Measurements from ENCODE around the gene ZNF783.
"Not testable (repeated sequence)": the region's sequence is repeated elsewhere in the genome, so short reads cannot be mapped to it uniquely, and the experiment has no call there.

ZNF783 gene

DNA sequence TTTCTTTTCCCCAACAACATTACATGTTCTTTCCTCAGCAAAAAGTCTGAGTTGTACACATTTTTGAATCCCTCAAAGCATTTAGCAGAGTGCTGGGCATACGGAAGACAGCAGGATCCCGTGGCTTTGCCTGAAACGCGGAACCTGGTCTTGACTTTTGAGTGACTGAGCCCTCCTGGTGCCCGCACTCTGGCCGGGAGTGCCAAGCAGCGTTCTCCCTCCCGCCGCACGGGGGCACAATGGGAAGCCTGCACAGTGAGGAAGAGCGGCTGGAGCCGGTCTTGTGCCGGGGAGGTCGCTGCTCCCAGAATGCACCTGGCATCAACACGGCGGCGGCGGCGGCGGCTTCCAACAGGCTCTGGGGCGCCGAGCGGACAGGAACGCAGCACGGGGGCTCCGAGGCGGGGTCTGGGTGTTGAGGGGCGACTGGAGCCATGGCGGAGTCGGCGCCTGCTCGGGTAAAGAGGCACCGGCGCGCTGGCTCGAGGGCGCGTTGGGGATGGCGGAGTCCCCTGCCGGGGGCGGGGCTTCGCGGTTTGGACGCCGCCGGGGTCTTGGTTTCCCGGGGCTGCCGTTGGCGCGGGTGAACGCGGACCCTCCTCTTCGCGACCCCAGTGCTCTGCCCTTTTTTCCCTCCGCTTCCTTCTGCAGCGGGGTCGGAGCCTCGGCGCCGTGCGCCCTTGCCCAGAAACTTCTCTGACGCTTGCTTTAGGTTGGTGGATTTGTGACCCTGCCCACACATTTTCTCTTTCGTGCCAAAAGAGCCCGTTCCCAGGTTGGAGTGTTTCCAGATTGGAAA lies 22.5 kb upstream of the ZNF783 start, which contains the start of gene ZNF212:
TSS of gene ZNF212 (plus strand) at position 307 of the 799 bp plus-strand sequence. CDS start at position 435, 128 bp downstream.
- TF ChIP-seq, protein P1, sequence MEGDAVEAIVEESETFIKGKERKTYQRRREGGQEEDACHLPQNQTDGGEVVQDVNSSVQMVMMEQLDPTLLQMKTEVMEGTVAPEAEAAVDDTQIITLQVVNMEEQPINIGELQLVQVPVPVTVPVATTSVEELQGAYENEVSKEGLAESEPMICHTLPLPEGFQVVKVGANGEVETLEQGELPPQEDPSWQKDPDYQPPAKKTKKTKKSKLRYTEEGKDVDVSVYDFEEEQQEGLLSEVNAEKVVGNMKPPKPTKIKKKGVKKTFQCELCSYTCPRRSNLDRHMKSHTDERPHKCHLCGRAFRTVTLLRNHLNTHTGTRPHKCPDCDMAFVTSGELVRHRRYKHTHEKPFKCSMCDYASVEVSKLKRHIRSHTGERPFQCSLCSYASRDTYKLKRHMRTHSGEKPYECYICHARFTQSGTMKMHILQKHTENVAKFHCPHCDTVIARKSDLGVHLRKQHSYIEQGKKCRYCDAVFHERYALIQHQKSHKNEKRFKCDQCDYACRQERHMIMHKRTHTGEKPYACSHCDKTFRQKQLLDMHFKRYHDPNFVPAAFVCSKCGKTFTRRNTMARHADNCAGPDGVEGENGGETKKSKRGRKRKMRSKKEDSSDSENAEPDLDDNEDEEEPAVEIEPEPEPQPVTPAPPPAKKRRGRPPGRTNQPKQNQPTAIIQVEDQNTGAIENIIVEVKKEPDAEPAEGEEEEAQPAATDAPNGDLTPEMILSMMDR (IDR thresholded peaks at IDR 0.05; ENCODE audit: low read depth, low read length, missing control alignments) = peak; percentile 84
- DNase-seq (ENCODE audit: extremely low read depth, low read depth) = peak; percentile 49
- H3K4me3 ChIP-seq (replicated peaks; ENCODE audit: low read depth, low read length) = peak within 1 kb of the TSS; percentile 99

DNA sequence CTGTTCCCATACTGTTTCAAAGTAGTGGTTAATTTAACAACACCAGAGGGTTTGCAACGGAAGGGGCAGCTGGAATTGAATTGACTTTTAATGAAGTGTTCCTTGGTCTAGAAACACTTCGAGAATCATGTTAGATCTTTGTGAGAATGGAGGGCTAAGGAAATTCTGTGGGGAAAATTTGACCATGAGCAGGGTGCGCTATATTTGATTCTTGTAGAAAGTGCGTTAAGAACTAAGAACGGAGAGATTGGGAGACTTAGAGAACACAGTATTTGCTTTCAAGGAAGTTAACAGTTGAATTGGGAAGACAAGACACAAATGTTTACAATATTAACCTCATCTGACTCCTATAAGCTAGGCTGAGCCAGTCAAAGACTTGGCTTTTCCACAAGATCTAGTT lies 21.4 kb upstream of the ZNF783 start:
- no peak for DNase-seq (ENCODE audit: extremely low read depth, low read depth)
- TF ChIP-seq, protein P1 (IDR thresholded peaks at IDR 0.05; ENCODE audit: low read depth, low read length, missing control alignments) = no peak
- H3K4me3 ChIP-seq (replicated peaks; ENCODE audit: low read depth, low read length) = peak overlapping the region; percentile 99

DNA sequence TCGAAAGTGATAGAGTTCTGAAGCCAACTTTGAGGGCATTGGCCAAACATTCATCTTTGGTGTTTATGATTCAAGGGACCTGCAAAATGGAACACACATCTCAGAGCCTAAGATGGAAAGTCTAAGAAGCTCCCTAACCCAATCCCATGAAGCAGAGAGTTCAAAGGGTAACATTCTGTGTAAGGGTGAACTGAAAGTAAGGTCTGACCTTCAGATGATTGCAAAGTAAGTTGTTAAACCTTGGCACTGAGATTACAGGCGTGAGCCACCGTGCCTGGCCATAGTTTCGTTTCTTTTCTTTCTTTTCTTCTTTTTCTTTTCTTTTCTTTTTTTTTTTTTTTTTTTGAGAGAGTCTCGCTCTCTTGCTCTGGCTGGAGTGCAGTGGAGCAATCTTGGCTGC lies 20.3 kb upstream of the ZNF783 start:
- H3K4me3 ChIP-seq (replicated peaks; ENCODE audit: low read depth, low read length) = no peak overlapping the region
- TF ChIP-seq, protein P1 (IDR thresholded peaks at IDR 0.05; ENCODE audit: low read depth, low read length, missing control alignments) = no peak
- DNase-seq (ENCODE audit: extremely low read depth, low read depth) = no peak

DNA sequence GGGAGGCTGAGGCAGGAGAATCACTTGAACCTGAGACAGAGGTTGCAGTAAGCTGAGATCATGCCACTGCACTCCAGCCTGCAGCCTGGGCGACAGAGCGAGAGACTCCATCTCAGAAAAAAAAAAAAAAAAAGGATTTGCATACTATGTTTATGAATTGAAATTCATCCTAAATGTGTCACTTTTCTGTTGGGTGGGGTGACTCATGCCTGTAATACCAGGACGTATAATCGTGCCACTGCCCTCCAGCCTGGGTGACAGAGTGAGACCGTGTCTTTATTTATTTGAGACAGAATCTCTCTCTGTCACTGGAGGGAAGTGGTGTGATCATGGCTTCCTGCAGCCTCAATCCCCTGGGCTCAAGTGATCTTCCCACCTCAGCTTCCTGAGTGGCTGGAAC lies 16.8 kb upstream of the ZNF783 start:
- DNase-seq (ENCODE audit: extremely low read depth, low read depth) = no peak
- TF ChIP-seq, protein P1 (IDR thresholded peaks at IDR 0.05; ENCODE audit: low read depth, low read length, missing control alignments) = no peak
- H3K4me3 ChIP-seq (replicated peaks; ENCODE audit: low read depth, low read length) = no peak overlapping the region

DNA sequence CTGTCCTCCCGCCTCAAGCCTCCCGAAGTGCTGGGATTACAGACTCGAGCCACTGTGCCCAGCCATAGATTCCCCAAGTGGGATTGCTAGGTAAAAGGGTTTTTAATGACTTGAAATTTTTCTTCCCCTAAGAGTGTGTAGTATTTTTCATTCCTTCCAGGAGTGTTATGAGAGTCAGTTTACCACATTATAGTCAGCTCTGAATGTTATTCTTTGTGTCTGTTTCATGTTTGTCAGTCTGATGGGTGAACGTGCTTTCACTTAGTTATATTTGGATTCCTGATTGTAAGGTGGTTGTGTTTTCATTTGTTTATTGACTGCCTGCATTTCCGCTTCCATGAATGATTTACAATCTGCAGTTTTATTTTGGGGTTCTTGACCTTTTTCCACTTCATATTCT lies 16.3 kb upstream of the ZNF783 start:
- no peak overlapping the region for H3K4me3 ChIP-seq (replicated peaks; ENCODE audit: low read depth, low read length)
- TF ChIP-seq, protein P1 (IDR thresholded peaks at IDR 0.05; ENCODE audit: low read depth, low read length, missing control alignments) = no peak
- no peak for DNase-seq (ENCODE audit: extremely low read depth, low read depth)

DNA sequence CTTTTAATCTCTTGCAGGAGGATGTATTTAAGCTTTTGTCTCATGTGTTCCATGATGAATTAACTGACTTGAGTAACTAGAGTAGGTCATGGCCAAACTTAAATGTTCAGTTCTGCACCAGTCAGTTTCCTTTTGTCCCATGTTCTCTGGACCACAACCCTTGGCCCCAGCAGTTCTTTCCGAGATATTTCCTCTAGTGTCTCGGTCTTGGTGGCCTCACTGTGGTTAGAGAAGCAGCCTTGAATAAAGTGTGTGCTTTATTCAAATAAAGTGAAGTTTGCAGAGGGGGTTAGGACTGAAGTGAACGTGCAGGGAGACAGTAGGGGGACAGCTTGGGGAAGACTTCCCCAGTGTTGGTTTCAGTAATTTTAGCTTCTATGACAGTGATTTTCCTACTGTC lies 13.2 kb upstream of the ZNF783 start:
- no peak for DNase-seq (ENCODE audit: extremely low read depth, low read depth)
- TF ChIP-seq, protein P1 (IDR thresholded peaks at IDR 0.05; ENCODE audit: low read depth, low read length, missing control alignments) = no peak
- no peak overlapping the region for H3K4me3 ChIP-seq (replicated peaks; ENCODE audit: low read depth, low read length)

DNA sequence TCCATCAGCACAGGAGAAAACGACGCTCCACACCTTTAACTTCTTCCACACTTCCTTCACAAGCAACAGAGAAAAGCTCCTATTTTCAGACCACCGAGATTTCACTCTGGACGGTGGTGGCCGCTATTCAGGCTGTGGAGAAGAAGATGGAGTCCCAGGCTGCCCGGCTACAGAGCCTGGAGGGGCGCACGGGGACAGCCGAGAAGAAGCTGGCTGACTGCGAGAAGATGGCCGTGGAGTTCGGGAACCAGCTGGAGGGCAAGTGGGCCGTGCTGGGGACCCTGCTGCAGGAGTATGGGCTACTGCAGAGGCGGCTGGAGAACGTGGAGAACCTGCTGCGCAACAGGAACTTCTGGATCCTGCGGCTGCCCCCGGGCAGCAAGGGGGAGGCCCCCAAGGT lies 11.8 kb upstream of the ZNF783 start:
- not testable (repeated sequence) for H3K4me3 ChIP-seq (replicated peaks; ENCODE audit: low read depth, low read length); DNase-seq (ENCODE audit: extremely low read depth, low read depth)

DNA sequence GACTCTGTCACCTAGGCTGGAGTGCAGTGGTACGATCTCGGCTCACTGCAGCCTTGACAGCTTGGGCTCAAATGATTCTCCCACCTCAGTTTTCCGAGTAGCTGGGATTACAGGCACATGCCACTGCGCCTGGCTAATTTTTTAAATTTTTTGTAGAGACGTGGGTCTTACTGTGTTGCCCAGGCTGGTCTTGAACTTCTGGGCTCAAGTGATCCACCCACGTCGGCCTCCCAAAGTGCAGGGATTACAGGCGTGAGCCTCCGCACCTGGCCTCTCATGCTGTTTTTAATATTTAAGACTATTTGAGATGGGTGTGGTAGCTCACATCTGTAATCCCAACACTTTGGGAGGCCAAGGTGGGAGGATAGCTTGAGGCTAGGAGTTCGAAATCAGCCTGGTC lies 10.5 kb upstream of the ZNF783 start:
- H3K4me3 ChIP-seq (replicated peaks; ENCODE audit: low read depth, low read length); DNase-seq (ENCODE audit: extremely low read depth, low read depth): not testable (repeated sequence)
